Inflammatory macrophage treated with lipopolysaccharide for 4 hours (primary cell): ENCODE measurements around the gene NBEA.
A peak's percentile ranks its signal among the peaks of the same experiment; 100 is the strongest.
"Not testable (repeated sequence)": the region's sequence is repeated elsewhere in the genome, so short reads cannot be mapped to it uniquely, and the experiment has no call there.

ENCODE experiments used
- DNase-seq: peaks from one replicate; pipeline ENCODE4 v3.0.0-alpha.2; 2020

NBEA gene

GRCh38 chr13:35408285-35408684, 466.2 kb downstream of the NBEA start:
- not testable (repeated sequence) for DNase-seq

- DNase-seq = no peak
Observed at GRCh38 chr13:35411059-35411744, 469.1 kb downstream of the NBEA start.

GRCh38 chr13:35448465-35448864, 506.4 kb downstream of the NBEA start:
- no peak for DNase-seq

- no peak for DNase-seq
Observed at GRCh38 chr13:35449821-35450220, 507.8 kb downstream of the NBEA start.

GRCh38 chr13:35455022-35455421, 513.0 kb downstream of the NBEA start:
- DNase-seq = no peak

GRCh38 chr13:35457258-35457657, 515.2 kb downstream of the NBEA start:
- no peak for DNase-seq

- no peak for DNase-seq
Observed at GRCh38 chr13:35460061-35460460, 518.0 kb downstream of the NBEA start.

- no peak for DNase-seq
Observed at GRCh38 chr13:35465371-35465770, 523.3 kb downstream of the NBEA start.

GRCh38 chr13:35468195-35468594, 526.1 kb downstream of the NBEA start:
- DNase-seq = no peak

GRCh38 chr13:35469806-35470525, 527.9 kb downstream of the NBEA start:
- DNase-seq = no peak

- DNase-seq = no peak
Observed at GRCh38 chr13:35470671-35471661, 528.9 kb downstream of the NBEA start.

- DNase-seq = no peak
Observed at GRCh38 chr13:35471706-35472322, 529.7 kb downstream of the NBEA start.

- no peak for DNase-seq
Observed at GRCh38 chr13:35472323-35472881, 530.3 kb downstream of the NBEA start.

GRCh38 chr13:35473206-35473775, 531.2 kb downstream of the NBEA start:
- DNase-seq = no peak

- DNase-seq = no peak
Observed at GRCh38 chr13:35473802-35474201, 531.7 kb downstream of the NBEA start.

- DNase-seq = no peak
Observed at GRCh38 chr13:35474496-35475211, 532.6 kb downstream of the NBEA start.

GRCh38 chr13:35475212-35475959, 533.3 kb downstream of the NBEA start:
- no peak for DNase-seq

GRCh38 chr13:35475960-35476943, 534.2 kb downstream of the NBEA start, which contains the start of gene MAB21L1:
Gene MAB21L1 (minus strand): TSS chr13:35476689. CDS start chr13:35476138, 551 bp downstream.
- peak; percentile 31 for DNase-seq

GRCh38 chr13:35477386-35477946, 535.4 kb downstream of the NBEA start:
- DNase-seq = no peak
